ENCODE data around the gene TUFT1.

TUFT1 gene

DNA sequence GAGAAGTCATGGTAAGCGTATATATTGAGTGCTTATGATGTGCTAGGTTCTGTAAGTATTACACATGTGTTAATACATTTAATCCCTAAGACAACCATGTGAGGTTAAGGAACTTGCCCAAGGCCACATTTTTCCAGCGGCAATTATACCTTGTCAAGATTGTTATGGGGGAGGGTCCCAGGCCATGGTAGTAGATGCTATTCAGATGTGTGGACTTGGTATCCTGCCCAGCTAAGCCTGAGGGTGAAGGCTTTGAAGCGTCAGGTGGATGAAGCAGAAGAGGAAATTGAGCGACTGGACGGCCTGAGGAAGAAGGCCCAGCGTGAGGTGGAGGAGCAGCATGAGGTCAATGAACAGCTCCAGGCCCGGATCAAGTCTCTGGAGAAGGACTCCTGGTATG is 3.6 kb upstream of the TUFT1 start:
- DNase-seq (ENCODE audit: extremely low read depth in 1 of 2, low read depth in 1 of 2): no peak

DNA sequence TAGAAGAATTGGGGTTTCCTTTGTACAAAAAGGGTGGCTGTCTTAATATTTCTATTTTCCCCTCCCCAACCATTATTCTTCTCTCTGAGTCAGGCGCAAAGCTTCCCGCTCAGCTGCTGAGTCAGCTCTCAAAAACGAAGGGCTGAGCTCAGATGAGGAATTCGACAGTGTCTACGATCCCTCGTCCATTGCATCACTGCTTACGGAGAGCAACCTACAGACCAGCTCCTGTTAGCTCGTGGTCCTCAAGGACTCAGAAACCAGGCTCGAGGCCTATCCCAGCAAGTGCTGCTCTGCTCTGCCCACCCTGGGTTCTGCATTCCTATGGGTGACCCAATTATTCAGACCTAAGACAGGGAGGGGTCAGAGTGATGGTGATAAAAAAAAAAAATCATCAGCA is 3.0 kb upstream of the TUFT1 start:
- DNase-seq (ENCODE audit: extremely low read depth in 1 of 2, low read depth in 1 of 2): no peak

- DNase-seq (ENCODE audit: extremely low read depth in 1 of 2, low read depth in 1 of 2): no peak
Measured at GRCh38 chr1:151539321-151540020, 638 bp upstream of the TUFT1 start.

GRCh38 chr1:151540982-151541377 is 871 bp downstream of the TUFT1 start:
- DNase-seq (ENCODE audit: extremely low read depth in 1 of 2, low read depth in 1 of 2): no peak

DNA sequence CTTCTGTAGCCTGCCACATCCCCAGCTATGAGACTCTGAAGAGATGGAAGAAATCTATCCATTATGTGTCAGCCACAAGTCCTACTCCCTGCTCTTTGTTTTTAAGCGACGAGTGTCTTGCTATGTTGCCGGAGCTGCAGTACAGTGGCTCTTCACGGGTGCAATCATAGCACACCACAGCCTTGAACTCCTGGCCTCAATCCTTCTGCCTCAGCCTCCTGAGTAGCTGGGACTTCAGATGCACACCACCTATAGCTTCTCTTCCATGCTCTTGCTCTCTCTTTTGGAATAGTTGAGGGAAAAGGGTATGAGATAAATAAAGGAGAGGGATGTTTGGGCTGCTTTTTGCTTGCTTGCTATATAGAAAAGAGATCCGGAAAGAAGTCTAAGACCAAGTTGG is 1.6 kb downstream of the TUFT1 start:
- DNase-seq (ENCODE audit: extremely low read depth in 1 of 2, low read depth in 1 of 2): no peak

GRCh38 chr1:151542710-151543129 is 2.6 kb downstream of the TUFT1 start:
- no peak for DNase-seq (ENCODE audit: extremely low read depth in 1 of 2, low read depth in 1 of 2)

DNA sequence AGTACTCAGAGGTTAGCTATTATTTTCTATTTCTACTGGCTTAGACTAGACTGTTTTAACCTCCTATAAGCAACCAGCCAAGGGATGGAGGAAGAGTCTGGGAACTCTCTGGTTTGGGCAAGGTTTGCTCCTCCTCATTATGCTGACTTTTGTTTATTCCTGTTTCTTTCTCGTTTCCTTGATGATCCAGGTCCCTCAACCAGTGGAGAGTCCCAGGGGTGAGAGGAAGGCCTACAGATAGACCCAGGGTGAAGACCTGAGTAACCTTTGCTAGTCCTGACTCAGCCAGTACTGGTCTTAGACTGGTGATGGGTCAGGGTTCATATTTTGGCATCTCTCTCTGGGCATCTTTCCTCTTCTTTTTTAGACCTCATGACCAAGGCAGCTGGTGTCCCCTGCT is 5.4 kb downstream of the TUFT1 start:
- DNase-seq (ENCODE audit: extremely low read depth in 1 of 2, low read depth in 1 of 2): no peak

DNA sequence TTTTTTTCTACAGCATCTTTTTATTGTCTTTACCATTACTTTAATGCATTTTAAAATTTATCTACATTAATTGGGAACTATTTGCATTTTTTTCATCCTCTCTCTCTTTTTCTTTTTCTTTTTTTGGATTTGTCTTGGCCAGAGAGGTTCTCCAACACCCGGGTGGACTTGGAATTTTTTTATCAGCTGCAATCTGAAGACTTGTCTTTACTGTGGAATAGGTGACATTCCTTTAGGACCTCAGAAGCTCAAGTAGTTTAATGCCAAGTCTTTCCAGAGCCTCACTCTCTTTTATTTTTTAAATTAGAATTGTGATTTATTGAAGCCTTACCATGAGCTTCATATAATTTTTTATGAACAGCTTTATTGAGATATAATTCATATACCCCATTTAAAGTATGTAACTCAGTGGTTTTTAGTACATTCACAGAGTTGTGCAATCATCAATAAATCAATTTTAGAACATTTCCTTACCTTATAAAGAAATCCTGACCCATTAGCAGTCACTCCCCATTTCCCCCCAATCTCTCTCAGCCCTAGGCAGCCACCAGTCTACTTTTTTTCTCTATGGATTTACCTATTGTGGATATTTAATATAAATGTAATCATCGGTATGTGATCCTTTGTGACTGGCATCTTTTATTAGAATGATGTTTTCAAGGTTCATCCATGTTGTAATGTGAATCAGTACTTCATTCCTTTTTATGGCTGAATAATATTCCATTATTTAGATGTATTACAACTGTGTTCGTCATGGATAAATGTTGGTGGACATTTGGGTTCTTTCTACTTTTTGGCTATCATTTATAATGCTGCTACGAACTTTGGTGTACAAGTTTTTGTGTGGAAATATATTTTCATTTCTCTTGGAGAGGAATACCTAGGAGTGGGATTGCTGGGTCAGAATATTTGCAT is 6.2 kb downstream of the TUFT1 start:
- DNase-seq (ENCODE audit: extremely low read depth in 1 of 2, low read depth in 1 of 2): no peak

- no peak for DNase-seq (ENCODE audit: extremely low read depth in 1 of 2, low read depth in 1 of 2)
Measured at GRCh38 chr1:151547119-151547899, 7.2 kb downstream of the TUFT1 start.

DNA sequence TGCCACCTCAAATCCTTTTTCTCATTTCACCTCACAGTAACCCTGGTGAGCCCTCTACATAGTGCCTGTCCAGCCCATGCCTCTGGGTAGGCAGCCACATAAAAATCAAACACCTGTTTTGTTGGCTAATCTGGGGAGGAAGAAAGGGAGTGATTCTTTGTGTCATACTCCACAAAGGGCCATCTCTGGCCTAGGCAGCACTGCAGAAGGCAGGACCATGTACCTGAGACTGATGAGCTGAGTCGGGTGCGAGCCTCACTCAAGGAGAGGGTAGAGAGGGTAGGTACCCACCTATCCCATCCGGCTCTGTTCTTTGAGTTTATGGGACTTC is 7.8 kb downstream of the TUFT1 start:
- DNase-seq (ENCODE audit: extremely low read depth in 1 of 2, low read depth in 1 of 2): no peak

- DNase-seq (ENCODE audit: extremely low read depth in 1 of 2, low read depth in 1 of 2): no peak
Measured at GRCh38 chr1:151549199-151549598, 9.1 kb downstream of the TUFT1 start.

- DNase-seq (ENCODE audit: extremely low read depth in 1 of 2, low read depth in 1 of 2): no peak
Measured at GRCh38 chr1:151553659-151554058, 13.6 kb downstream of the TUFT1 start.

DNA sequence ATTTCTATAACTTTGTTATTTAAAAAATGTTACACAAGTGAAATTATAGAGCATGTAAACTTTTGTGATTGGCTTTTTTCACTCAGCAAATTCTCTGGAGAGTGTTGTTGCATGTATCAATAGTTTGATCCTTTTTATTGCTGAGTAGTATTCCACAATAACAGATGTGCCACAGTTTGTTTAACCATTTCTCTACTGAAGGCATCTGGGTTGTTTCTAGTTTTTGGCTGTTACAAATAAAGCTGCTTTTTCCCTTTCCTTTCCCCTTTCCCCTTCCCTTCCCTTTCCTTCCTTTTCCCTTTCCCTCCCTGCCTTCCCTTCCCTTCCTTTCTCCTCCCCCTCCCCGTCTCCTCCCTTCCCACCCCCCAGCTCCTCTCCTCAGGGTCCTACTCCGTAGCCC is 15.9 kb downstream of the TUFT1 start:
- no peak for DNase-seq (ENCODE audit: extremely low read depth in 1 of 2, low read depth in 1 of 2)

GRCh38 chr1:151562661-151563060 is 22.6 kb downstream of the TUFT1 start:
- DNase-seq (ENCODE audit: extremely low read depth in 1 of 2, low read depth in 1 of 2): no peak

GRCh38 chr1:151563376-151563775 is 23.3 kb downstream of the TUFT1 start:
- no peak for DNase-seq (ENCODE audit: extremely low read depth in 1 of 2, low read depth in 1 of 2)

GRCh38 chr1:151565502-151566189 is 25.5 kb downstream of the TUFT1 start:
- DNase-seq (ENCODE audit: extremely low read depth in 1 of 2, low read depth in 1 of 2): no peak

DNA sequence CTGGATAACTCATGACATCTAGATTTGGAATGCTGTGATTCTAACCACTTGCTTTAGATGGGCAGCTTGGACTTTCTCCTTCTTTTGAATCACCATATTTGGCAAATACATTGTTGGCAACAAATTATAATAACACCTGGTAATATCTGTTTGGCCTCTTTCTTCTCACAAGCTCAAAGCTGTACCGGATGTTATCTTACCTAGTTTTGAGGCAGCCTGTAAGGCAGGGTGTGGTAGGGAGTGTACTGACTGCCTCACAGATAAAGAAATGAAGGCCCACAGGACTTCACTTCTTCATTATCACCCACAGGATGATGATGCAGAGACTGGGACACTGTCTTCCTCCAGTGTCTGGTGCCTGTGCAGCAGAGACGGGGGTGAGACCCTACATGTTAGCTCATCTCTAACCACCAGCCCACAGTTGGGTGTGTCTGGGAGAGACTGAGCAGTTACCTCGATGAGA is 28.5 kb downstream of the TUFT1 start:
- peak in 1 of 2 donors; percentile 2 for DNase-seq (ENCODE audit: extremely low read depth in 1 of 2, low read depth in 1 of 2)

DNA sequence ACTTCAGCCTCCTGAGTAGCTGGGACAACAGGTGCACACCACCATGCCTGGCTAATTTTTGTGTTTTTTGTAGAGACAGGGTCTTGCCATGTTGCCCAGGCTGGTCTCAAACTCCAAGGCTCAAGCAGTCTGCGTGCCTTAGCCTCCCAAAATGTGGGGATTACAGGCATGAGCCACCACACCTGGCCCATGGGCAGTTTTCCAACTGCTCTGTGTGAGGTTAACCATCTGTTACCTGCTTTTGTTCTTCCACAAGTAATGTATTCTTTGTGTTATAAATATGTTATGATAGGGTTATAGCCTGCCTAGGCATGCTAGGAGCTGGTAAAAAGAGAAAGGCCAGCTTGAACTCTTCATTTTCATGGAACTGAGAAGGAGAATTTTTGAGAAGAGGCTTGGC is 30.7 kb downstream of the TUFT1 start:
- DNase-seq (ENCODE audit: extremely low read depth in 1 of 2, low read depth in 1 of 2): no peak

DNA sequence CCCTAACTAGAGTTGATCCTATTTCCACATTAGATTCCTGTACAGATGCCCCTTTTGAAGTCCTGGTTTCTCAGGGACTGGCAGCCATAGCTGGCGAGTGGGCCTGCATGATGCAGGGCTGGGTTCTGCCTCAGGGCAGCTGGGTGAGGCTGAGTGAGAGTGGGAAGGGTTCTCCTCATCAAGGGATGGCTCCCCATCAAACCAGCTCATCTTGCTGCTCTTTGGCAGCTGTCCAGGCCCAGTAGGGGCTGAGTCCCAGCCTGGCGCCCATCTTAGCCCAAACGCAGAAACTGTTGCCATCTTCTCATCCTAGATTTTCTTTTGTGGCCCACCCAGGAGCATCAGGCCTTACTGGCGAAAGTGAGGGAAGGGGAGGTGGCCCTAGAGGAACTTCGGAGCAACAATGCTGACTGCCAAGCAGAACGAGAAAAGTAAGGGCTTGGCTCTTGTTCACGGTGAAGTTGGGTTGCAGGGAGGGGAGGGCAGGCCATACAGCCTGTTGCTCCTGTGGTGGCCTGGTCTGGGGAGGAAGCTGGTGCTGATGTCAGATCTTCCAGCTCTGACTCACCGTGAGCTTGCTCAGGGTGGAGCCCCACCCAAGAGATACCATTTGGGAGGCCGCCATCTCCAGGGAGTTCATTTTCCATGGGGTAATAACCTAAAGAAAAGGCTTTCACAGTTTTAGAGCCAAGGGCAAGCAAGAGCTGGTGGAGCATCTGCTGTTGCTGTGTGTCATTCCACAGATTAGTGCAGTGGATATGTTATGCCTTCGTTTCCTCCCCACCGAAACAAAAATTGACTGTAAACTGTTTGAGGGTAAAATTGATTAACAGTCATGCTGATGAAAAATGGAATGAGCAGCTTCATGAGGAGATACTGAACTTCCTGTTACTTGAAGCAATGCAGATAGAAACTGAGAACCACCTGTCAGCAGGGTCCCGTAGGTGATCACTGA is 34.7 kb downstream of the TUFT1 start:
- no peak for DNase-seq (ENCODE audit: extremely low read depth in 1 of 2, low read depth in 1 of 2)

DNA sequence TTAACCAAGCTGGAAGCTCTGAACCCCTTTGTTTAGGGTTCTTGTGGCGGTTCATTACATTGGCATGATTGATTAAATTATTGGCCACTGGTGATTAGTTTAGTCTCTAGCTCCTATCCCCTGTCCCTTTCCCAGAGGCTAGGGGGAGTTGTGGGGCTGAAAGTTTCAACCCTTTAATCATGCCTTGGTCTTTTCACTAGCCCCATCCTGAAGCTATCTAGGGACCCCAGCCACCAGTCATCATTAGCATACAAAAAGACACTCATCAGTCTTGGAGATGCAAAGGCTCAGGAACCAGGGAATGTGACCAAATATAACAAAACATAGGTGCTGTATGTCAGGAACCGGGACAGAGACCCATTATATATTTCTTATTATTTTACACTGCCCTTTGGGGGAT is 37.1 kb downstream of the TUFT1 start:
- no peak for DNase-seq (ENCODE audit: extremely low read depth in 1 of 2, low read depth in 1 of 2)
